Measurements from ENCODE around the gene NLGN1. TPM values are rescaled to one million over a fixed set of nuclear protein-coding genes. Genes with fewer than 3 reads are reported as not detected.

The NLGN1 gene
- total RNA-seq, 3 donors from 2014 or later = 0.43 to 14.3 (median 2.0) TPM

- no peak for TF ChIP-seq CTCF (IDR thresholded peaks at IDR 0.05)
- no peak for ATAC-seq
- Histone ChIP-seq H3K4me1 (ENCODE audit: low read depth) (no peaks in the 10 kb centered on the region), H3K36me3 (ENCODE audit: low read depth) (no peaks in the 10 kb centered on the region), H3K9me3 (no peaks in the 10 kb centered on the region), H3K4me3 (no peak overlapping the region)
- intact Hi-C loops (cut with DNase I, micrococcal nuclease) = no loop called here
- no peak for DNase-seq
Observed at GRCh38 chr3:173825730-173826129, 428.2 kb downstream of the NLGN1 start.

GRCh38 chr3:173826416-173826815 lies 428.9 kb downstream of the NLGN1 start:
- TF ChIP-seq CTCF (IDR thresholded peaks at IDR 0.05) = no peak
- Histone ChIP-seq H3K4me1 (ENCODE audit: low read depth) (no peaks in the 10 kb centered on the region), H3K36me3 (ENCODE audit: low read depth) (no peaks in the 10 kb centered on the region), H3K9me3 (no peaks in the 10 kb centered on the region), H3K4me3 (no peak overlapping the region)
- DNase-seq = no peak
- intact Hi-C loops (cut with DNase I, micrococcal nuclease) = no loop called here
- ATAC-seq = no peak

GRCh38 chr3:173826901-173827609 lies 429.5 kb downstream of the NLGN1 start:
- ATAC-seq (no peak), DNase-seq (no peak)
- no peak overlapping the region for H3K4me3 ChIP-seq
- no peaks in the 10 kb centered on the region for H3K4me1 ChIP-seq (ENCODE audit: low read depth)
- intact Hi-C loops (cut with DNase I, micrococcal nuclease) = no loop called here
- H3K9me3 ChIP-seq = no peaks in the 10 kb centered on the region
- TF ChIP-seq CTCF (IDR thresholded peaks at IDR 0.05) = no peak
- no peaks in the 10 kb centered on the region for H3K36me3 ChIP-seq (ENCODE audit: low read depth)

GRCh38 chr3:173838644-173839043 lies 441.1 kb downstream of the NLGN1 start:
- Histone ChIP-seq H3K36me3 (ENCODE audit: low read depth) (no peaks in the 10 kb centered on the region), H3K4me1 (ENCODE audit: low read depth) (no peaks in the 10 kb centered on the region), H3K4me3 (no peak overlapping the region), H3K9me3 (no peaks in the 10 kb centered on the region)
- intact Hi-C loops (cut with DNase I, micrococcal nuclease) = no loop called here
- no peak for TF ChIP-seq CTCF (IDR thresholded peaks at IDR 0.05)
- no peak for ATAC-seq
- no peak for DNase-seq

- DNase-seq = no peak
- no peaks in the 10 kb centered on the region for H3K36me3 ChIP-seq (ENCODE audit: low read depth)
- intact Hi-C loops (cut with DNase I, micrococcal nuclease) = no loop called here
- H3K9me3 ChIP-seq = no peaks in the 10 kb centered on the region
- TF ChIP-seq CTCF (IDR thresholded peaks at IDR 0.05) = no peak
- no peak overlapping the region for H3K4me3 ChIP-seq
- ATAC-seq = no peak
- no peaks in the 10 kb centered on the region for H3K4me1 ChIP-seq (ENCODE audit: low read depth)
Observed at GRCh38 chr3:173839859-173840258, 442.3 kb downstream of the NLGN1 start.

GRCh38 chr3:173841334-173841733 lies 443.8 kb downstream of the NLGN1 start:
- Histone ChIP-seq H3K4me1 (ENCODE audit: low read depth) (no peaks in the 10 kb centered on the region), H3K36me3 (ENCODE audit: low read depth) (no peaks in the 10 kb centered on the region), H3K4me3 (no peak overlapping the region), H3K9me3 (no peaks in the 10 kb centered on the region)
- TF ChIP-seq CTCF (IDR thresholded peaks at IDR 0.05) = no peak
- intact Hi-C loops (cut with DNase I, micrococcal nuclease) = no loop called here
- no peak for DNase-seq
- no peak for ATAC-seq
